22Rv1 (cell line): ENCODE measurements around the gene STC2.

ENCODE experiments used
- CTCF ChIP-seq: fragments of 450-650 bp; IDR thresholded peaks from 2 replicates; pipeline ENCODE4 v1.5.1; 2017; ENCODE audit warnings: mild to moderate bottlenecking
- ZFX ChIP-seq: fragments of 450-650 bp; IDR thresholded peaks from 2 replicates; pipeline ENCODE4 v1.6.1; 2017; ENCODE audit warnings: antibody characterized with exemption, borderline replicate concordance

- TF ChIP-seq CTCF (no peak), ZFX (no peak)
Measured at GRCh38 chr5:173279166-173279565, 49.0 kb downstream of the STC2 start.
